ENCODE data around the gene SYT1.
"Not testable (repeated sequence)": the region's sequence is repeated elsewhere in the genome, so short reads cannot be mapped to it uniquely, and the experiment has no call there.

SYT1 gene

DNA sequence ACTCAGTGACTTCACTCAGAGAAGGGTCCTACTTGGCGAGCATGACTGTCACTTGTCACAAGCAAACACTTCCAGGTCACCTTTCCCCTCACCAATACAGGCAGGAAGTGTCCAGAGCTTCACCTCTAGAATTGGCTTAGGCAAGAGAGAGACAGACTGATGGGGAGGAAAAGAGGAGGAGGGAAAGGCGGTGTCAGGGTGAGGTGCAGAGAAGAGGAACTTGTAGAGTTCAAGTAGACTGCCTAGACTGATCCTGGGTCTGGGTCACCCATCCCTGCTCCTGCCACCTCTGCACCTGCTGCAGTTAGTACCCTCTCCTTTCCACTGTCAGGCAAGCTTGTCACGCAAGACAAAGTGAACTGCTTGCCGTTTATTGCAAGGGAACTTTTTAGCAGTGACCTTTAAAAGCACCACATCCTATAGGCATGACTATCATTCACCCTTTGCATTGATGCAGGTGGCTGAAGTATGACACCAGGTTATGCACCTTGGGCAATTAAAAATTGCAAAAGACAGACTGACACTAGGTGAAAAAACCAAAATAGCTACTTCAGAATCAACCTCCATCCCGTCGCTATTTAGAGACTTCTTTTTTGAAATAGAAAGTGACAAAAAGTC, 292.4 kb downstream of the SYT1 start:
- DNase-seq: no peak

DNA sequence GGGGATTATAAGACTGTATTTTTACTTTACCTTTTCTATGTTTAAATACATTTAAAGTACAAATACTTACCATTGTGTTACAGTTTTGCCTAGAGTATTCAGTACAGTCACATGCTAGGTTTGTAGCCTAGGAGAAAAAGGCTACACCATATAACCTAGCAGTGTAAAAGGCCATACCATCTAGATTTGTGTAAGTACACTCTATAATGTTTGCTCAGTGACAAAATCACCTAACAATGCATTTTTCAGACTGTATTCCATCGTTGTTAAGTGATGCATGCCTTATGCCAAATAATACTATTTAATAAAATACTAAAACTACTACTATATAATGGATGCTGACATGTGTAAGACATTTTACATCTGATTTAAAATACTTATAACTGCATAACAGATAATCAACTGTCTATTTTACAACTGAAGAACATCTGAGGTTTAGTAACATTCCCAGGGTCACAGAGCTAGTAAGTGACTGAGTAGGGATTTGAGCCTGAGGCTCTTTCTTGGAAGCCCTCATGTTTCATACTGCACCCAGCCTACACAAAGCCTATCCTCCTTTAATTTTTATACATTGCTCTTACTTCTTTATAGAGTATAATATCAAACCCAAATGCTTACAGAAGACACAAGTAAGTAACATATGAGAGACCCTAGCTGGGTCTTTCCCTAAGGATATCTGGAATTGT, 296.8 kb downstream of the SYT1 start:
- no peak for DNase-seq

DNA sequence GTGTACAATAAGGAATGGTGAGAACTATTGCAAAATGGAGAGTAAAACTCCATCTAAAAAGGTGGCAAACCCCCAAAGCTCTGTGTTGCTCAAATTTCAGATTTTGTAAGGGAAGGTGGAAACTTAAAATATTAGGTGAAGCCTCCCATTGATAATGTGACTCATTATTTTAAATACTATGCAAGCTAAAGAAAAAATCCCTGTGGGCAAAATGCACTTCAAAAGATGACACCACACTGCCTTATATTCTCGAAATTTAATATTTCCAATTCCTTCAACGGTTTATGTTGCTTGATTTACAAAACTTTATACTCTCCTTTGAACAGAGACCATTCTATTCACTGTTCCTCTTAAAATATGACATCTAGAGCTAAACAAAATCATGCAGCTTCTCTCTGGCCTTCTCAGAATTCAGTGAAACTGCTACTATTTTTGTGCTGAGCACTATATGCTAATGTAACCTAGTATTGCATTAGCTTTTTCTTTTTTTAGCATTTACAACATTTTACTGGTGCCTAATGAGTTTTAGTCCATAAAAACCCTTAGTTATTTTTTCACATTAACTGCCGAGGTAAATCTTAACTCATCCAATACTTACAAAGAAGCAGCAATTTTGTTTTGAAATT, 297.7 kb downstream of the SYT1 start:
- DNase-seq: no peak

DNA sequence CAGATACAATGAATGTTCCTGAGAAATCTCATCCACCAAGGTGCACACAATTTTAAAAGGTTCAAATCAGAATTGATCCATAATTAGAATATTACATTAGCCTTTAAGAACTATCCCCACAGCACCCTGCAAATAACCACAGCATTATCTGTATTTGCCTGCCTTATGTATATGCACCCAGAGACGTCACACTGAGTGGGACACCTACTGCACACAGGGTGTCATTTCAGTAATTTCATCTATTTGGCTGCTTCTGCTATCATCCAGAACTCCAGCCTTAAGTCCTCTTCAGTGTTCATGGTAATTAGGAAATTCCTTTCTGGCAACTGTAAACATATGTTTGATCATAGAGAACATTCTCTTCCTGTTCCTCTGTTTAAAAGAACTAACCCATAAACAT, 298.4 kb downstream of the SYT1 start:
- DNase-seq: no peak

DNA sequence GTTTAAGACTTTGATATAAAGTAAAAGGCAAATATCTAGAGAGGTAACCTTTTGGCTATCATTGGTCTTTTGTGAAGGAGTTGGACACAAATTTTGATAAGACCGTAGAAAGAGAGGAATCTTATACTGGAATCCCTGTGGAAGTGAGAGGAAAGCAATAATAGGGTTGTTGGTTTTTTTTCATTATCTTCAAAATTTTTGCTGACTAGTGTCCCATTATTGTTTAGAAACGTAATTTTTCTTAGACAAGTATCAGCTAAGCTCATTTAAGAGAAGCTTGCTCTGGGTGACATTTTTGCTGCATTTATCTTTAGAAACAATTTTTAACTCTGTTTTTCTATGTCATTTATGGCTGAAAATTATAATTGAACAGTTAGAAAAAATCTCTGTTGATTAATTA, 300.3 kb downstream of the SYT1 start:
- DNase-seq: no peak

DNA sequence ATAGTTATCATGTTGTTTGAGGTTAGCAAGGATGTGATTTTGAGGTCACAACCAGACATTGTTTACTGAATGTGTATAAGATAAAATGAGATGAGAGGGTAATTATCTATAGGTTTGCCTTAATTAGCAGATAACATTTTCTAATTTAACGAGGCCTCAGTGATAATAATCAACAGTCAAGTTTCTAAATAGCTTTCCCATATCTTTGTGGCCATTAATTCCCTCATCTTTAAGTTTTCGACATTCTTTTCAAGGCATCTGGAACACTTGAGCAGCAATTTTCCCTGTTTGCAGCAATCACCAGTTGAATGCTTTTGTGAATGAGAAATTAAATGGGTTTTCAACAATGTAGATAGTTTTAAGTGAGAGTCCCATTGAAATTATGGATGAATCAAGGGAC, 304.1 kb downstream of the SYT1 start:
- DNase-seq: no peak

DNA sequence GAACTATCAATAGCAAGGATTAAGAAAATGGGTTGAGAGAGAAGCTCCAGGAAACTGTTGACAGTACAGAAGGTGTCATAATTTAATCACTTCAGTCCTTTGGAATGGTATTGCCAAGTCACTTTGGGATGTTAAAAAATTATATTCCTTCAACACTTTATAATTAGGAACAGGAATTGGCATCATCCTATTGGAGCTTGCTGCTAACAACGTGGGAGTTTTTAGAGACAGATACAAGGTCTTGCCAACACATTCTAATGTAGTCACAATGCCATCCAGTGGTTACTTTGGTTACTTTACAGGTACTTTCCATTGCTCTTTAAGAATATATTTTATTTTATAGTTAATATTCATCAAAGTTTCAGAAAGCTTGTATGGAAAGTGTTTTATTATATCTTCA, 310.1 kb downstream of the SYT1 start:
- DNase-seq: peak; percentile 61

DNA sequence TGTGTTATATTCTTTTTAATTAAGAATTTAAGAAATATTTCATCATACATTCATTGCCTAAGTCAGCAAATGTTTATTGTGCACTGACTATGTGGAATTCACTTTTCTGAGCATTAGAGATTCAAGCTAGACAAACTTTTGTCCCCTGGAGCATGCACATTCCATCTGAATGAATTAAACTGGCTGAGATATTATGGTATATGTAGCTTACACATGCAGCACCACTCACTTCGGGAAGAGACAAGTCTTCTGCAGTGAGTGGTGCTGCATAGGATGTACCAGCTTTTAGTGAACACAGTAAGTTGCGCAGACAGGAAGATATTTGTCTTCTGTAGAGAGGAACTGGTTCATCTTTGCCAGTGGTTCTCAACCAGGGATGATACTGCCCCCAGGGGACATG, 318.4 kb downstream of the SYT1 start:
- peak; percentile 2 for DNase-seq

DNA sequence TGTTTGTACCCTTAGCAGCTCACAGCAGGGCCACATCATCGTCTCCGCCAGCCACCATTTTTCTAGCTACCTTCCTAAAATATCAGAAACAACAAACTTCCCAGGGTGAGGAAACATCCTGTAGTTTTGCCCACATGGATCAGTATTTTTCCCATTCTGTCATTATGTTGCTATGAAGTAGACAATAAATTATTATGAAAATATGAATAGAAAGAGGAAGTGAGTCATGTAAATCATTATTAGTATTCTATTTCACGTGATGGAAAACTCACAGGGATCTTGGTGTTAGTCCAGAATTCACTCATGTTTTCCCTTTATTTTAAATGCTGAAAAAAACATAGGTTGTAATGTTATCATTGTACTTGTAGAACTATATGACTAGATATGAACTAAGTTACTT, 319.4 kb downstream of the SYT1 start:
- peak; percentile 6 for DNase-seq

DNA sequence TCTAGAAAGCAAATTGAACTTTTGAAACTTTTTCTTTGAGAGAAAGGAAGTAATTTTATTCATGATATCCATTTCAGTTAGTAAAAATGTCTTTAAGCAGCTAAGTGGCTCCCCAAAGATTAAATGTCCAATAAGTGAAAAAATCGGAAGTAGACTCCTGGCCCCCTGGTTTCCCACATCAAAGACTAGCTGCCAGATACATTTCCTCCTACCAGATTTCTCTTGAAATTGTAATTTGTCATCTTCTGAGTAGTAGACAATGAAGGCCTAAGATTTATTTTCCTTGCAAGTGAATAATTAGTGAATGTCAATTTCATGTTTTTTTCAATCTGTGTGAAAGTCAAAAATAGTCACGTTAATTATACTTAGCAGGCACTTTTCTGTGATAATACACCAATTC, 321.9 kb downstream of the SYT1 start:
- no peak for DNase-seq

DNA sequence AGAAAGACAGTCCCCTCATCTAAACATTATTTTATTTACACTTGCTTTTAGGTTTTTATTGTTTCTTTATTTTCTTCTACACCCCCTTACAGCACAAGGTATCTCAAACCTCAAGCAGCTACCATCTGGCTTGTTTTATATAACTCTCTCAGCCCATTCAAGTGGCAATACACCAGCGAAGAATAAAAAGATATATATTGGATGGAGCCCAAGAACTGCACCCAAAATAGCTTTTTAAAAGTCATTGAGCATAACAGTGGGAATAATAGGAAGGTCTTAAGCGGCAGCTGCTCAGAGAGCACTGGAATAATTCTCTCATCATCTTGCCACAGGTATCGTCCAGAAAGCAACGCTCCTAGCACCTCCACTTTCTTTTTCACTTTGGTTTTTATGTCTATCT, 322.5 kb downstream of the SYT1 start:
- DNase-seq: no peak

DNA sequence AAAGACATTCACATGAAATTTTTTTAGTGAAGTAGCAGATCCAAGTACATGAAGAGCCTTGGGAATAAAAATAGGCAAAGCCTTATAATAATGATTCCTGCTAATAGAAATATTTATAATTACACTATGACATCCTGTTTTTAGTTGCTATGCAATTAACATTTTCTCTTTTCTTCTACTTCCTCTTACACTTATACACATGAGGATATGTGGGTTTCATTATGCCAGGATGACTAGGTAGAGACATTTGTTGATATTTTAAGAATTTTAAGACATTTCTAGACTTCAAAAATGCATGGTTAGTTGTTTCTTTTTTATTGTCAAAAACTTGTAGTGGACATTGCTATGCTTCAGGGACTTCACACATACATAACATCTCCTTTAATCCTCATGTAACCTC, 326.8 kb downstream of the SYT1 start:
- no peak for DNase-seq

DNA sequence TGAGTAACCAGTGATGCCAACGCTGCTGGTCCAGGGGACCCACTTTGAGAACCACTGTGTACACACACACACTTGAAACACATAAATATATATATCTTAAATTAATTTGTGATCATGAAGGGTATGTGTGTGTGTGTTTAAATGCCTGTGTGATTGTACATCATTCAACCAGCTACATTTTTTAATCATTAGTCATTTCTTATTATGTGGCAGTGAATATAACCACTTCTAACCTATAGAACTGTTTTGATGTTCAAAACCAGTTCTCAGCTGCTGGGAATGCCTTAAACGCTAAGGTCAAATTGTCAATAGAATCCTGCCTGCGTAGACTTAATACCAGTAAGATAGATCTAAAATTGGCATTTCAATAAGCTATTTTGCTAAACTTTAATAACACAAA, 330.0 kb downstream of the SYT1 start:
- DNase-seq: peak; percentile 17

DNA sequence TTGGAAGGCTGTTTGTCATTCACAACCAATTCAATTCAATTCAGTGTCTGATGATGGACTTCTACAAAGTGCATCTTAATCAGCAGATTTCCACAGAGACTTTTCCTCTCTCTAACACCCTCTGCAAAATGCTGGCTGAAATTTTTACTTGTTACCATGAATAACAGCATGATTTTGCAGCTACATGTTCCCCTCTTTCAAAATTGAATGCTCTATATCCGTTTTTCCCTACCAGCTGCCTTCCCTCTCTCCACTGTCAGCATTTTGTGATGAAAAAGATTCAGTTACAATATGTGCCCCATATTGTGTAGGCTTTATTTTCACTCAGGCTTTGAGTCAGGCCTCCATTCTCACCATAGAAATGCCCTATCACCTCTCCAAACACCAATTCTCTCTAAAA, 334.6 kb downstream of the SYT1 start:
- DNase-seq: no peak

DNA sequence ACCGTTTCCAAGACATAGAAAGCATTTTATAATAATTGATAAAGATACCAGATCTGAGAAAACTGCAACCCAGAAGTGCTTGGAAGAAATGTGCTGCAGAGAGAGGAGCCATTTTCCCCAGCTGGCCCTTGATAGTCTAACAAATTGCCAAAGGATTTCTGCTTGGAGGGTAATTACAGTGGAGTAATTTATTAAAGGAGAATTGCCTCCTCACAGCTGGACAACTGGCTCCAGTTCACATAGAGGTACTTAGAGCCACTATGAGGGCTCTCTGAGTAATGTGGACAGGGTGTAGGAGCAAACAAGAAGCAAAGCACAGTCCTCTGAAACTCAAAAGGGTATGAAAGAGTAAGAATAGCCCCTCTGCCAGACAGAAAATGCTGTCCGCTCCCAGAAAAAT, 335.6 kb downstream of the SYT1 start:
- no peak for DNase-seq

DNA sequence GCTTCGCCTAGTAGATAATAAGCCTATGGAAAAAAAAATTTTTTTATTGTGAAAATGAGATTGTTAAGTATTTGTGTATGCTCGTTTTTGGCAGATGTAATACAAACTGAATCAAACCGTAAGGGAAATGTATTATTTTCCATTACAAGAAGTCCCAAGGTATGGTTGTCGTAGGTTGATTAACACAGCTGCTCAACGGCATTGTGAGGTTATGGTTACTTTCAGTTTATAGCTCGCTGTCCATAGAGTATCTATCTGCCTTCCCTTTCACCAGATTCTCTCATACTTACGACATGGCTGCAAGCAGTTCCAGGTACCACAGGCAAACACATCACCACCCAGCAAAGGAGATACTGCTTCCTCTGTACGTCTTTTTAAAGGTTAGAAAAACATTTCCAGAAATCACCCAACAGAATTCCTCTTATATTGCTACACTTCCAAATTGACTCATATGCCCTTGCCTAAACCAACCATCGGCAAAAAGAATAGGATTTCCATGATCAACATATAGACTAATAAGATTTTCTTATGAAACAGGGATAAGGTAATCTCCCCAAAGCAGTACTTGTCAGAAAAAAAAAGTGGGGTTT, 338.6 kb downstream of the SYT1 start:
- DNase-seq: no peak

DNA sequence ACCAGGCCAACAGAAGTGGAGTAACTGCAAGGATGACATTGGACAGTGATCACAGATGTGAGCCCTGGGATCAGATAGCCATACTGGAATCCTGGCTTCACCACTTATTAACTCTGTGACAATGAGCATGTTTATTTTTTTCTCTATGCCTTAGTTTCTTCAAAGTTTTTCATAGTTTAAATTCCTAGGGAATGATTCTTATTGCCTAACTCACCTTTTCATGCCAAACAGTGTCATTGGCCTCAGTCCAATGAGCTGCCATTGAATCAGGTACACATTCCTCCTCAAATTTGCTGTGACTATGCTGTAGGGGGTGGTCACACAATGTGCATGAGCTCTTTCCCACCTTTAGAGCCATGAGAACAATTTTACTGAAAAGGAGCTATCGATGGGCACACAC, 342.3 kb downstream of the SYT1 start:
- DNase-seq: no peak

DNA sequence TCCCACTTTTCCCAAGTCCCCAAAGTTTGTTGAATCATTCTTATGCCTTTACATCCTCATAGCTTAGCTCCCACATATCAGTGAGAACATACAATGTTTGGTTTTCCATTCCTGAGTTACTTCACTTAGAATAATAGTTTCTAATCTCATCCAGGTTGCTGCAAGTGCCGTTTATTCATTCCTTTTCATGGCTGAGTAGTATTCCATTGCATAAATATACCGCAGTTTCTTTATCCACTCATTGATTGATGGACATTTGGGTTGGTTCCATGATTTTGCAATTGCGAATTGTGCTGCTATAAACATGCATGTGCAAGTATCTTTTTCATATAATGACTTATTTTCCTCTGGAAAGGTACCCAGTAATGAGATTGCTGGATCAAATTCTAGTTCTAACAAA, 345.8 kb downstream of the SYT1 start:
- DNase-seq: not testable (repeated sequence)

DNA sequence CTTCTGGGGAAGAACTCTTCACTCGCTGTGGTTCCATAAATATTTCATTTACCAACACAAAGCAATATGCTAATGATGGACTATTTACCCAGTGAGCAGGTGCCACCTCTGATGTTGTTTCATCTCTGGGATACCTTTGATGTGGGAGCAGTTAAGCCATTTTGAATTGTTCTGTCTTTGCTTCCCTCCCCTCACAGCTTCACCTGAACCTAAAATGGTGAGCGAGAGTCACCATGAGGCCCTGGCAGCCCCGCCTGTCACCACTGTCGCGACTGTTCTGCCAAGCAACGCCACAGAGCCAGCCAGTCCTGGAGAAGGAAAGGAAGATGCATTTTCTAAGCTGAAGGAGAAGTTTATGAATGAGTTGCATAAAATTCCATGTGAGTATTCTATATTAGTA, 352.7 kb downstream of the SYT1 start:
- no peak for DNase-seq

DNA sequence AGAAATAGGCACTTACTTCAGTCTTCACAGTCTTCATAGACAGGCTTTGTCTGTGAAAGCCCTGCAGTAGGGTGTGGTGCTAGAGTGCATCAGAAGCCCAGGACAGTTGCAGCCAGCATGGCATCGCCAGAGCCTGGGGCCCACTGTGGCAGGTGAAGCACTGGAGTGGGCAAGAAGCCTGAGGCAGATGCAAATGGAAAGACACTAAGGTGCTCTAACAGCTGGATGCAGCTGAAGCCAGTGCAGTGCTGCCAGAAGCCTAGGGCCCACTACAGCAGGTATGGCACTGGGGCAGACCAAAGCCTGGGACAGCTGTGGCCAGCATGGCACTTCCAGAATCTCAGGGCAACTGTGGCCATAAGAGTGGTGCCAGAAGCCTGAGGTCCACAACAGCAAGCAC, 358.6 kb downstream of the SYT1 start:
- DNase-seq: no peak

DNA sequence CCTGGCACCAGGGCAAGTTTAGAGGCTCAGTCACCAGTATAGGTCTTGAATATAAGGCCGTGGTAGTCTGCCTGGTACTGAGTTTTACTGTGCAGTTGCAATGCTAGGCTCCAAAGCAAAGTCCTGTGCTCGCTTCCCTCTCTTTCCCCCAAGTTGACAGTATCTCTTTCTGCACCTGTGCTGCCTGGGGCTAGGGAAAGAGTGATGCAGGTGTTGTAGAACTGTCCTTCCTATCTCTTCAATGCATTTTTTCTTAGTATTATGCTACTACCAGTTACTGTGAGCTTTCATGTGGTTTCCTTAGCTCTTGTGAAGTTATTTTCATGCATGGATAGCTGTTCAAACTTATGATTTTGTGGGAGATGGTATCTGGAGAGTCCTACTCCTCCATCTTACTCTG, 359.2 kb downstream of the SYT1 start:
- DNase-seq: no peak

DNA sequence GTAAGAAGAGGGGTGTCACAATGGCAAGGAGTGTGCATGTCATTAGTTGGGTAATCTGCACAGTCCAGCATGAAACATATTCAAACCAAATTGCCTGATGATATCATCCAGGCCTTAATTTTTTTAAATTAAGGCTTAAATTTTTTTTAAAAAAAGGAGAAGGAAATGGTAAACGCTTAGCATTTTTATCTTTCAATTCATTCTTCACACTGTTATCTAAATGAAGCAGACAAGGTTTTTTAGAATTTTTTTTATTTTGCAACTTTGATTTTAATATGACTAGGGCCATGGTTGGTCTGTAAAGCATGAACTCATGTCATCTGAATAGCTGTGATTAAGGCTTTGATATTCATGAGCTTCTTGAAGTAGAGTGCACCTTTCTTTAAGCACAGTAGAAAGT, 362.5 kb downstream of the SYT1 start:
- DNase-seq: no peak

DNA sequence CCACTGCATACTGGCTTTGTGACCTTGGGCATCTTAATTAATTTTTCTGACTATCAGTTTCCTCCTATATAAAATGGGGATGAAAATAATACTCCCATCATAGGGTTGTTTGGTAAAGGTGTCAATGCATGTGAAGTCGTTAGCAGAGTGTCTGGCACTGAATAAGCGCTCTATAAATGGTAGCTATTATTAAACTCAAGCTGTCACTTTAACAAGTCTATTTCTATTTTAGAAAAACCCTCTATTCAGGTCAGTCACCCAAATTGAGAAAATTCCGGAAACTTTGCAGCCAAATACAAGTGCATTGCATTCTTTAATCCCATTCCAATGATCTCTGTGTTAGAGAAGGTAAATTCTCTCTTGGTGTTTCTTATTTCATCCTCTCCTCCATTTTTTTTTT, 363.1 kb downstream of the SYT1 start:
- DNase-seq: no peak

DNA sequence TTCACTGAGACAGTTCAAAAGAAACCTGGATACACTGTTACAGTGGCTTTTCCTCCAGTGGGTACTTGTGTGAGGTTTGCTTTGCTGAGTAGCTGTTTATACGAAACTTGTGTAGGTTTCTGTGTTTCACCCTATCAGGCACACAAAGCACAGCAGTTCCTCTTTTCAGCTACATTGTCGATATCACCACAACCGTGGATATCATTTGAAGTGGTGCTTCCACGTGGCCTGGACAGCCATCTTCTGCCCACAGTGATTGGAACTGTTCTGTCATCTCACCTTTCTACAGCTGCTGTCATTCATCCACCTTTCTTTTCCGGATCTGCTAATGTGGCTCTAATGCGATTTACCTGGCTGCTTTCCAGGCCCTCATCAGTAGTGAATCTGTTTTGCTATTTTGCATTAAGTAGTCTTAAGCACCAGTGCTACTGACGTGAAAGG, 368.8 kb downstream of the SYT1 start:
- no peak for DNase-seq

All from fibroblast of skin of right quadriceps (primary cell).